ACHN (cell line): ENCODE data around the gene CPT1C.
"Not testable (repeated sequence)": the region's sequence is repeated elsewhere in the genome, so short reads cannot be mapped to it uniquely, and the experiment has no call there.

Source experiments
- DNase-seq: peaks from one replicate; pipeline ENCODE4 v3.0.0-alpha.2; 2015
- in situ Hi-C: cut with HindIII; loops from 2 replicates; pipeline ENCODE4 v1.10.0; 2017; ENCODE audit warnings: low sequenced_read_pairs, low pct_ligation_motif_present, low pct_unique_long_range_greater_than_20kb

Gene CPT1C

GRCh38 chr19:49691243-49692146 lies 579 bp downstream of the CPT1C start:
- DNase-seq: no peak
- in situ Hi-C loops: no loop called here

GRCh38 chr19:49692147-49692506 lies 1.2 kb downstream of the CPT1C start:
- in situ Hi-C loops: no loop called here
- DNase-seq: no peak

GRCh38 chr19:49696115-49696514 lies 5.2 kb downstream of the CPT1C start:
- DNase-seq: no peak
- in situ Hi-C loops: no loop called here

- no peak for DNase-seq
- in situ Hi-C loops: no loop called here
These were observed 5.9 kb downstream of the CPT1C start for GRCh38 chr19:49696865-49697264.

- in situ Hi-C loops: no loop called here
- no peak for DNase-seq
These were observed 8.4 kb downstream of the CPT1C start for GRCh38 chr19:49699364-49699763.

GRCh38 chr19:49700563-49700962 lies 9.6 kb downstream of the CPT1C start:
- no peak for DNase-seq
- in situ Hi-C loops: no loop called here

- in situ Hi-C loops: no loop called here
These were observed 10.4 kb downstream of the CPT1C start for GRCh38 chr19:49701271-49701786.

GRCh38 chr19:49704888-49705642 lies 14.1 kb downstream of the CPT1C start:
- DNase-seq: no peak
- in situ Hi-C loops: no loop called here

More at GRCh38 chr19:49701271-49701786, 10.4 kb downstream of the CPT1C start:
- DNase-seq: no peak

GRCh38 chr19:49705919-49706318 lies 15.0 kb downstream of the CPT1C start:
- in situ Hi-C loops: no loop called here
- DNase-seq: no peak

- in situ Hi-C loops: no loop called here
- no peak for DNase-seq
These were observed 19.5 kb downstream of the CPT1C start for GRCh38 chr19:49710372-49710951.

- in situ Hi-C loops: no loop called here
- DNase-seq: no peak
These were observed 21.5 kb downstream of the CPT1C start for GRCh38 chr19:49712397-49712859.

- in situ Hi-C loops: no loop called here
- DNase-seq: no peak
These were observed 22.4 kb downstream of the CPT1C start for GRCh38 chr19:49713236-49713845.

GRCh38 chr19:49716154-49716553 lies 25.2 kb downstream of the CPT1C start:
- in situ Hi-C loops: no loop called here
- DNase-seq: no peak

GRCh38 chr19:49718511-49718910 lies 27.6 kb downstream of the CPT1C start:
- in situ Hi-C loops: no loop called here
- no peak for DNase-seq

- no peak for DNase-seq
- in situ Hi-C loops: no loop called here
These were observed 28.1 kb downstream of the CPT1C start for GRCh38 chr19:49718991-49719390.

GRCh38 chr19:49719420-49719819 lies 28.5 kb downstream of the CPT1C start:
- DNase-seq, in situ Hi-C loops: not testable (repeated sequence)

GRCh38 chr19:49727217-49728030 lies 36.5 kb downstream of the CPT1C start:
- in situ Hi-C loops: no loop called here
- no peak for DNase-seq

GRCh38 chr19:49730166-49730565 lies 39.2 kb downstream of the CPT1C start:
- no peak for DNase-seq
- in situ Hi-C loops: no loop called here
